Measurements from ENCODE around the gene PCDHB5. TPM values are rescaled to one million over a fixed set of nuclear protein-coding genes. Genes with fewer than 3 reads are reported as not detected.
"Not testable (repeated sequence)": the region's sequence is repeated elsewhere in the genome, so short reads cannot be mapped to it uniquely, and the experiment has no call there.

PCDHB5 gene
- total and polyA plus RNA-seq, 5 experiments from 2014 or later, result 0.18 TPM; not detected in 4

- Mint-ChIP-seq H3K9me3 (peaks cover 8 to 40% (median 18%) of the 10 kb centered on the region in 9 donors), H3K27ac (no peak overlapping the region), H3K27me3 (peaks cover 17 to 30% (median 20%) of the 10 kb centered on the region in 5 donors), H3K36me3 (peaks cover 0 to 15% (median 2%) of the 10 kb centered on the region in 3 donors), H3K4me1 (no peaks in the 10 kb centered on the region), H3K4me3 (no peak overlapping the region)
- DNase-seq (no peak), ATAC-seq (no peak)
- POLR2A ChIA-PET, result no interaction called here
Observed at GRCh38 chr5:141121985-141122384, 13.0 kb upstream of the PCDHB5 start.

GRCh38 chr5:141123396-141124135 lies 11.4 kb upstream of the PCDHB5 start:
- not testable (repeated sequence) for H3K4me3 Mint-ChIP-seq, ATAC-seq

DNA sequence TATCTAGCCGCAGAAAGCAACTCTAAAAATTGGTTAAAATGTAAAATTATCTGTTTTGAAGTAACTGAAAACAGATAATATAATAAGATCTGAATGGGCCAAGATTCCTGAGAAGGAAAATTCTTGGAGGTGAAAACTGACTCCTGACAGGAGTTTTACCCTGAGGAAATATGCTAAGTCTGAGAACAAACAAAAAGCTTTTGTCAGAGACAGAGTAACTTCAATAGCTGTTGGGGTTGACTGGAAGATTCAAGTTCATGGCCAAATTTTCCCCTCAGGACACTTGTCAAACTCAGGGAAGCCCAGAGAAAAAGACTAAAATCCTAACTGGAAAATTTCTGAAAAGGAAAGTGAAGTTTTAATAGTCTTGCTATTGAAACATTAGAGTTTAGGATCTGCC lies 7.7 kb upstream of the PCDHB5 start:
- ATAC-seq (no peak), DNase-seq (no peak)
- POLR2A ChIA-PET, result no interaction called here
- Mint-ChIP-seq H3K9me3 (peaks cover 7 to 32% (median 13%) of the 10 kb centered on the region in 9 donors), H3K4me1 (no peaks in the 10 kb centered on the region), H3K4me3 (no peak overlapping the region), H3K36me3 (peaks cover 0 to 22% (median 2%) of the 10 kb centered on the region in 3 donors), H3K27ac (no peak overlapping the region), H3K27me3 (peaks cover 17 to 33% (median 26%) of the 10 kb centered on the region in 5 donors)

More at GRCh38 chr5:141123396-141124135, 11.4 kb upstream of the PCDHB5 start:
- peaks cover 21 to 46% (median 22%) of the 10 kb centered on the region in 5 donors for H3K27me3 Mint-ChIP-seq
- H3K4me1 Mint-ChIP-seq, POLR2A ChIA-PET, DNase-seq: not testable (repeated sequence)
- peaks cover 8 to 35% (median 17%) of the 10 kb centered on the region in 9 donors for H3K9me3 Mint-ChIP-seq
- peak overlapping the region in 1 of 10 donors; percentile 24 for H3K27ac Mint-ChIP-seq
- peaks cover 0 to 15% (median 2%) of the 10 kb centered on the region in 3 donors for H3K36me3 Mint-ChIP-seq

GRCh38 chr5:141135718-141136266 lies 786 bp downstream of the PCDHB5 start:
- no peak for ATAC-seq
- H3K36me3 Mint-ChIP-seq, result peaks cover 2 to 43% (median 8%) of the 10 kb centered on the region in 3 donors
- peaks cover 0 to 8% (median 6%) of the 10 kb centered on the region in 4 donors for H3K4me1 Mint-ChIP-seq
- peak overlapping the region in 7 of 10 donors; percentile 49 to 76 (median 62) for H3K4me3 Mint-ChIP-seq
- POLR2A ChIA-PET, result no interaction called here
- H3K27me3 Mint-ChIP-seq, result peaks cover 14 to 51% (median 21%) of the 10 kb centered on the region in 5 donors
- no peak overlapping the region for H3K27ac Mint-ChIP-seq
- no peak for DNase-seq
- H3K9me3 Mint-ChIP-seq, result peaks cover 15 to 71% (median 45%) of the 10 kb centered on the region in 9 donors

DNA sequence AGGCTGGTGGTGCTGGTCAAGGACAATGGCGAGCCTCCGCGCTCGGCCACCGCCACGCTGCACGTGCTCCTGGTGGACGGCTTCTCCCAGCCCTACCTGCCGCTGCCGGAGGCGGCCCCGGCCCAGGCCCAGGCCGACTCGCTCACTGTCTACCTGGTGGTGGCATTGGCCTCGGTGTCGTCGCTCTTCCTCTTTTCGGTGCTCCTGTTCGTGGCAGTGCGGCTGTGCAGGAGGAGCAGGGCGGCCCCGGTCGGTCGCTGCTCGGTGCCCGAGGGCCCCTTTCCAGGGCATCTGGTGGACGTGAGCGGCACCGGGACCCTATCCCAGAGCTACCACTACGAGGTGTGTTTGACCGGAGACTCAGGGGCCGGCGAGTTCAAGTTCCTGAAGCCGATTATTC lies 2.3 kb downstream of the PCDHB5 start:
- H3K27me3 Mint-ChIP-seq, result peaks cover 16 to 62% (median 27%) of the 10 kb centered on the region in 5 donors
- peaks cover 12 to 68% (median 44%) of the 10 kb centered on the region in 9 donors for H3K9me3 Mint-ChIP-seq
- DNase-seq, H3K4me1 Mint-ChIP-seq, H3K27ac Mint-ChIP-seq, H3K4me3 Mint-ChIP-seq, ATAC-seq, POLR2A ChIA-PET: not testable (repeated sequence)
- H3K36me3 Mint-ChIP-seq, result peaks cover 2 to 41% (median 8%) of the 10 kb centered on the region in 3 donors

DNA sequence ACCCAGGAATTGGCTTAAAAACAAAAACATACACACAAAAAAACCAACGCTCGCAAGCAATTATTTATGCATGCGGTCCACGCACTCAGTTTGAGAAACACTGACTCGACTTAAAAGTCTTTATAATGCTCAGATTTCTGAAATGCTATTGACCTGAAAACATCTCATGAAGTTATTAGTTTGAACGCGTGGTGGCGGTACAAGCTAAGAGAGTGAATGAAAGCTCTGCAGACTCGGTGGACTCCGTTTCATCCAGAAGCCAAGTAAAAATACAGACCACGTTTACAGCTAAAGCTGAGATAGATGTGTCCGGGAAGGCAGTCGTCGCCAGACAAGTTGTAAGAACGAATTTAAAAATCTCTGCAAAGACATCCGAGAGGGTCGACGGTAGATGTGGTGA lies 14.8 kb downstream of the PCDHB5 start, which contains the start of gene PCDHB6:
Gene PCDHB6, plus strand, starts transcription at position 246 of the 400 bp plus-strand sequence. CDS start 201 bp downstream, outside the sequence.
- H3K27me3 Mint-ChIP-seq, result peaks cover 27 to 73% (median 35%) of the 10 kb centered on the region in 5 donors
- peaks cover 0 to 6% (median 2%) of the 10 kb centered on the region in 4 donors for H3K4me1 Mint-ChIP-seq
- peaks cover 8 to 48% (median 28%) of the 10 kb centered on the region in 9 donors for H3K9me3 Mint-ChIP-seq
- ATAC-seq (no peak), DNase-seq (peak in 2 of 10 donors; percentile 2 to 5)
- H3K27ac Mint-ChIP-seq, result no peak within 1 kb of the TSS
- H3K4me3 Mint-ChIP-seq, result peak within 1 kb of the TSS in 6 of 10 donors; percentile 30 to 63 (median 48)
- POLR2A ChIA-PET, result no interaction called here
- H3K36me3 Mint-ChIP-seq, result peaks cover 6 to 25% (median 10%) of the 10 kb centered on the region in 3 donors

GRCh38 chr5:141150224-141150992 lies 15.4 kb downstream of the PCDHB5 start:
- peaks cover 2 to 51% (median 30%) of the 10 kb centered on the region in 9 donors for H3K9me3 Mint-ChIP-seq
- H3K4me3 Mint-ChIP-seq, result peak overlapping the region in 4 of 10 donors; percentile 30 to 63 (median 52)
- DNase-seq, result no peak
- H3K27me3 Mint-ChIP-seq, result peaks cover 28 to 72% (median 36%) of the 10 kb centered on the region in 5 donors
- POLR2A ChIA-PET, result no interaction called here
- H3K36me3 Mint-ChIP-seq, result peaks cover 8 to 27% (median 10%) of the 10 kb centered on the region in 3 donors
- ATAC-seq, result no peak
- H3K4me1 Mint-ChIP-seq, result peaks cover 0 to 6% (median 2%) of the 10 kb centered on the region in 4 donors
- H3K27ac Mint-ChIP-seq, result no peak overlapping the region

- POLR2A ChIA-PET, result no interaction called here
- no peak overlapping the region for H3K27ac Mint-ChIP-seq
Observed at GRCh38 chr5:141150993-141151325, 16.0 kb downstream of the PCDHB5 start.

DNA sequence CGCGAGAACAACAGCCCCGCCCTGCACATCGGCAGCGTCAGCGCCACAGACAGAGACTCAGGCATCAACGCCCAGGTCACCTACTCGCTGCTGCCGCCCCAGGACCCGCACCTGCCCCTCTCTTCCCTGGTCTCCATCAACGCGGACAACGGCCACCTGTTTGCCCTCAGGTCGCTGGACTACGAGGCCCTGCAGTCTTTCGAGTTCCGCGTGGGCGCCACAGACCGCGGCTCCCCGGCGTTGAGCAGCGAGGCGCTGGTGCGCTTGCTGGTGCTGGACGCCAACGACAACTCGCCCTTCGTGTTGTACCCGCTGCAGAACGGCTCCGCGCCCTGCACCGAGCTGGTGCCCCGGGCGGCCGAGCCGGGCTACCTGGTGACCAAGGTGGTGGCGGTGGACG lies 16.6 kb downstream of the PCDHB5 start:
- Mint-ChIP-seq H3K9me3 (peaks cover 0 to 63% (median 35%) of the 10 kb centered on the region in 9 donors), H3K36me3 (peaks cover 9 to 39% (median 10%) of the 10 kb centered on the region in 3 donors), H3K27me3 (peaks cover 36 to 75% (median 39%) of the 10 kb centered on the region in 5 donors)
- H3K27ac Mint-ChIP-seq, H3K4me1 Mint-ChIP-seq, POLR2A ChIA-PET, H3K4me3 Mint-ChIP-seq, ATAC-seq, DNase-seq: not testable (repeated sequence)

More at GRCh38 chr5:141150993-141151325, 16.0 kb downstream of the PCDHB5 start:
- DNase-seq, result no peak
- Mint-ChIP-seq H3K4me1 (peaks cover 0 to 6% (median 2%) of the 10 kb centered on the region in 4 donors), H3K36me3 (peaks cover 8 to 33% (median 10%) of the 10 kb centered on the region in 3 donors), H3K27me3 (peaks cover 31 to 72% (median 35%) of the 10 kb centered on the region in 5 donors), H3K9me3 (peaks cover 0 to 57% (median 33%) of the 10 kb centered on the region in 9 donors), H3K4me3 (no peak overlapping the region)
- no peak for ATAC-seq

GRCh38 chr5:141152096-141152495 lies 17.1 kb downstream of the PCDHB5 start:
- H3K4me3 Mint-ChIP-seq, H3K27ac Mint-ChIP-seq: not testable (repeated sequence)
- peaks cover 40 to 79% (median 41%) of the 10 kb centered on the region in 5 donors for H3K27me3 Mint-ChIP-seq

DNA sequence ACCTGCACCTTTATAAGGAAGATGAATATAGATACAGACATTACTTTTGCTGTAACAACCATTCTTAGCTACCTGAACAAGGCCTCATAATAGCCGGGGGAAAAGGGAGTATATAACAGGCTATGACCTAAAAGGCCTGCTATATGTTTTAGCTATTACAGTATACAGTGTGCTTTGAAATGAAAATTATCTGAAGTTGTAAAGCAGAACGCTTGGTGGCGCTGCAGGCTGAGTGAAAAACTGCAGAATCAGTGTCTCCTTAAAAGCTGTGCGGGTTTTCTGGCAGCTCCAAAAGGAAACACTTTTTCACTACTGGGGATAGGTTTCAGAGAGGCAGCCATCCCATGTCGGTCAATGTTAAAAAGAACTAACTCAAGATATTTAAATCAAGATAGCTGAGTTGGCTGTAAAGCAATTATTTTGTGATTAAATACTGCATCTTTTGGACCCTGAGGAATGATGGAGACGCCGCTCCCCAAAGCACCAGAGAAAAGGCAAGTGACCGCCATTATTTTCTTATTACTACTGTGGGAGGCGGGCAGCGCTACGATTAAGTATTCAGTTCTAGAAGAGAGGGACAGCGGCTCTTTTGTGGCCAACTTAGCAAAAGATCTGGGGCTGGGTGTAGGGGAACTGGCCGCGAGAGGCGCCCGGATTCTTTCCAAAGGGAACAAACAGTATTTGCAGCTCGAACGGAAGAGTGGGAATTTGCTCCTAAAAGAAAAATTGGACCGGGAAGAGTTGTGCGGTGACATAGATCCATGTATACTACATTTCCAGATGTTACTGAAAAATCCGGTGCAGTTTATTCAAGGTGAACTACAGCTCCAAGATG lies 20.8 kb downstream of the PCDHB5 start:
- ATAC-seq (no peak), DNase-seq (no peak)
- H3K9me3 Mint-ChIP-seq, result peaks cover 0 to 66% (median 31%) of the 10 kb centered on the region in 9 donors
- H3K4me3 Mint-ChIP-seq, result no peak overlapping the region
- no peak overlapping the region for H3K27ac Mint-ChIP-seq
- H3K36me3 Mint-ChIP-seq, result peaks cover 14 to 44% (median 18%) of the 10 kb centered on the region in 3 donors
- no peaks in the 10 kb centered on the region for H3K4me1 Mint-ChIP-seq
- peaks cover 35 to 78% (median 44%) of the 10 kb centered on the region in 5 donors for H3K27me3 Mint-ChIP-seq
- POLR2A ChIA-PET, result no interaction called here

More at GRCh38 chr5:141152096-141152495, 17.1 kb downstream of the PCDHB5 start:
- peaks cover 10 to 44% (median 14%) of the 10 kb centered on the region in 3 donors for H3K36me3 Mint-ChIP-seq
- DNase-seq, ATAC-seq, H3K4me1 Mint-ChIP-seq, POLR2A ChIA-PET: not testable (repeated sequence)
- H3K9me3 Mint-ChIP-seq, result peaks cover 0 to 68% (median 37%) of the 10 kb centered on the region in 9 donors

Data from naive thymus-derived CD8-positive, alpha-beta T cell (primary cell).